ENCODE results near the gene SIRPD. TPM values are rescaled to one million over a fixed set of nuclear protein-coding genes. Genes with fewer than 3 reads are reported as not detected.
"Not testable (repeated sequence)": the region's sequence is repeated elsewhere in the genome, so short reads cannot be mapped to it uniquely, and the experiment has no call there.

The SIRPD gene
- total RNA-seq, 1 donor from 2014 or later, result 0.42 TPM

DNA sequence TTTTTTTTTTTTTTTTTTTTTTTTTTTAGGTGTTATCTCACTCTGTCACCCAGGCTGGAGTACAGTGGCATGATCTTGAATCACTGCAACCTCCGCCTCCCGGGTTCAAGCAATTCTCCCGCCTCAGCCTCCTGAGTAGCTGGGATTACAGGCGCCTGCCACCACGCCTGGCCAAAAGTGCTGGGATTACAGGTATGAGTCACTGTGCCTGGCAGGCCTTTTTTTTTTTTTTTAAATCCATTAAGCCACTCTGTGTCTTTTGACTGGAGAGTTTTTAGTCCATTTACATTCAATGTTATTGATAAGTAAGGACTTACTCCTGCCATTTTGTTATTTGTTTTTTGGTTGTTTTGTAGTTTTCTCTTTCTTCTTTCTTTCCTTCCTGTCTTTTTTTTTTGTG is 60.1 kb downstream of the SIRPD start:
- DNase-seq (ENCODE audit: low spot score), result not testable (repeated sequence)

DNA sequence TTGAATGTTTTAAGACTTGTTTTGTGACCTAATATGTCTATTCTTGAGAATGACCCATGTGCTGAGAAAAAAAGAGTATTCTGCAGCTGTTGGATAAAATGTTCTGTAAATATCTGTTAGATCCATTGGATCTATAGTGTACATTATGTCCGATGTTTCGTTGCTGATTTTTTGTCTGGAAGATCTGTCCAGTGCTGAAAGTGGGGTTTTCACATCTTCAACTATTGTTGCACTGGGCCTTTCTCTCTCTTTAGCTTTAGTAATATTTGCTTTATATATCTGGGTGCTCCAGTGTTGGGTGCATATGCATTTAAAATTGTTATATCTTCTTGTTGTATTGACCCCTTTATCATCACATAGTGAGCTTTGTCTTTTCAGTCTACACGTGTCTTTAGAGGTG is 60.6 kb downstream of the SIRPD start:
- DNase-seq (ENCODE audit: low spot score), result no peak

DNA sequence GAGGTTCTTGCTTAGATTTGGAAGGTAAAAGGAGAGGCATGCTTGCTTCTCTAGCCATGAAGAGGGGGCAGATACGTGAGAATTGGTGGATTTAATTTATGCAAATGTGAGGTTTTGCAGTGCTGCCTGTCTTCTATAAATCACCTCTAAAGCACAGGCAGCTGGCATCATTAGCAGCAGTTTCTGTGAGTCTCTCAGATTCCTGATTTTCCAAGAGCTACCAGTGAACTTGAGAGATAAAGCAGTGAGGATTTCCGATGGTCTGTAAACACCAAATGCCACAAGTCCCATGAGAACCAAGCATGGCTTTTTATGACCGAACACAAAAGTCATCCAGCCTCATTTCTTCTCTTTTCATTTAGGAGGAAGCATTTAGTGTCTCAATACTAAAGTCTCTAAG is 63.1 kb downstream of the SIRPD start:
- DNase-seq (ENCODE audit: low spot score), result no peak

DNA sequence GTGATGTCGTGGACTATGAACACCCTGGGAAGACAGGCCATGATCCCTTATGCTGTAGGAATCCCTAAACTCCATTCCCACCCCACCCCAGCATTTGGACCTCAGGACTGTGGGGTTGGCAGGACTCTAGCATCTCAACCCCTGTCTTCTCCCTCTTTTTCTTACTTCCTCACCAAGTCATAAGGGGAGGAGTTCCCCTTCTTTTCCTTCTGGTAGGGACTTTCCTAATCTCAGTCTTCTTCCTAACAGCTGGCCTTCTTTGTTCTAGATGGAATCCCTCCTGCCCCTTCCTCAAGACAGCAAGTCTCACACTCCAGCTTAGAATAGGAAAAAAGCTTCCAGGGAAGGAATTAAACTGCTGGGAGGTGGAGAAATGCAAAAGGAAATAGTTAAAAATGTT is 64.0 kb downstream of the SIRPD start:
- no peak for DNase-seq (ENCODE audit: low spot score)

DNA sequence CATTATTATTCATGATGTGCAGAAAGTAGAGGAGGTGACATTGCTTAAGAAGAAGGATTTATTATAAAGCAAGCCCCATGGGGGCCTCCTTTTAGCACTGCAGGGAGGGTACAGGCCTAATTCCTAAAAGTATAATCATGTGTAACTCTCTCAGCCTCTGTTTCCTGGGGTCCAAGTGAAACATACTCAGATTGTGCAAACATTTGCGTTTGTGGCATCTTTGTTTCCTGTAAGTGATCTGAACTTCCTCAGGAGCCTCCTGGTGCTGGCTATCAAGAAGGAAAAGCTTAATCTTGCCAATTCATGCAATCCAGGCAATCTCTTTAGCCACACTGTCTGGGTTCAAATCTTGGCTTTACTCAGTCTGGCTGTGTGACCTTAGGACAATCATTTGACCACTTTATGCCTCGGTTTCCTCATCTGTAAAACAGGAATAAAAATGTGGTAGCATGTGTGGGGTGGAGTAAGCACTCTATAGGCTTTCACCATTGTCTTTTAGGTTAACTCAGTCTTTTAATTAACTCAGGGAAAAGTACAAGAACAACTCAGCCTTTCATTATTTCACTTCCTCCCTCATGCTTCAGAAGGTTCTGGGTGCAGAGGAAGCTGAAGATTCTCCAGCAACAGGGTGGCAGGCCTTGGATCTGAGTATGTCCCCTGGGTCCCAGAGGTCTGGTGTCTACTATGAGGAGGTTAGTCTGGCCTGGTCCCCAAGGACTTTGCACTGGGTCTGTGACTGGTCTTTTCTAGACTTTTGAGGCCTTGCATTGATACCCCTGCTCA is 65.5 kb downstream of the SIRPD start:
- DNase-seq (ENCODE audit: low spot score), result no peak

DNA sequence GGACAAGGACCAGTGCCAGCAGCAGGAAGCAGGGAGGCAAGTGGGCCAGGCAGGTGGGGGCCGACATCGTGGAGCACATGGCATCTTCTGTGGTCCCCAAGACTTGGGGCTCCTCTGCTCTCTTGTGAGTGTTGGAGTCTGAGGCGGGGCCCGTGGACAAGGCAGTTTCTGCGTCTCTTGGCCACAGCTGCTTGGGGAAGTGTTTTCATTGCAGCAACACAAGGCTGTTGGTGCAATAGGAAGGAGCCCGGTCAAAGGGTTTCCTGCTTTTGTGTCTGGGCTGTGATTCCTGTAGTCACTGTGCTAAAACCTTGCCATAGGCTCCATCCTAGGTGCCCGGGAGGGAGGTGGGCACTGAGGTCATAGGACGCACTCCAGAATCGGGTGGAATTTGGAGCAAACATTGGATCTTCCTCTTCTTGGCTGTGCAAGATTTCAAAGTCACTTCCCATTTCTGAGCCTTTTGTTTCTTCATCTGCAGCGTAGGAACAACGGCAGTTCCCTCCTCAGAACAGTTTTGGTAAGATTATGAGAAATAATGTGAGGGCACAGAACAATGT is 66.1 kb downstream of the SIRPD start, which contains the start of gene SIRPB2:
Gene SIRPB2, minus strand, starts transcription at position 140 of the 560 bp plus-strand sequence. Its CDS starts 61 bp downstream, at position 79.
- no peak for DNase-seq (ENCODE audit: low spot score)

DNA sequence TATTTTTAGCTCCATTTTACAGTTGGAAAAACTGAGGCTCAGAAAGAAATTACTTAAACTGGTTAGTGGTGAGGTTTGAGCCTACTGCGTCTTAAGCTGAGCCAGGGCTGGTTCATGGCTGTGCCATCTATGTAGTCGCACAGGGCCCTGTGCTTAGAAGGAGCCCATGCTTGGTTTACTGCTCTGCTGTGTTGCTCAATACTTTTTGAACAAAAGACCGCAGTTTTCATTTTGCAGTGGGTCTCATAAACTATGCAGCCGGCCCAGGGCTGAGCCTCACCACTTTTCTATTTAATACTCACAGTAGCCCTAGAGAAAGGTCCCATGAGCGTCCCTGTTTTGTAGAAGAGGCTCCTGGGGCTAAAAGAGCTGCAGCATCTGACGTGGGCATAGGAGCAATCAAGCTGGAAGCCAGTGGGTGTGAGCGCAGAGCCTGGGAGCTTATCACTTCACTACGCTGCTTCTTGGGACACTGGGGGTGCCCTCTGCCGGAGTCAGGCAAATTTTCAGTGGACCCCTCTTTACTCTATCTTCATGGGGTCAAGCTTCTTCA is 66.8 kb downstream of the SIRPD start:
- DNase-seq (ENCODE audit: low spot score), result no peak

DNA sequence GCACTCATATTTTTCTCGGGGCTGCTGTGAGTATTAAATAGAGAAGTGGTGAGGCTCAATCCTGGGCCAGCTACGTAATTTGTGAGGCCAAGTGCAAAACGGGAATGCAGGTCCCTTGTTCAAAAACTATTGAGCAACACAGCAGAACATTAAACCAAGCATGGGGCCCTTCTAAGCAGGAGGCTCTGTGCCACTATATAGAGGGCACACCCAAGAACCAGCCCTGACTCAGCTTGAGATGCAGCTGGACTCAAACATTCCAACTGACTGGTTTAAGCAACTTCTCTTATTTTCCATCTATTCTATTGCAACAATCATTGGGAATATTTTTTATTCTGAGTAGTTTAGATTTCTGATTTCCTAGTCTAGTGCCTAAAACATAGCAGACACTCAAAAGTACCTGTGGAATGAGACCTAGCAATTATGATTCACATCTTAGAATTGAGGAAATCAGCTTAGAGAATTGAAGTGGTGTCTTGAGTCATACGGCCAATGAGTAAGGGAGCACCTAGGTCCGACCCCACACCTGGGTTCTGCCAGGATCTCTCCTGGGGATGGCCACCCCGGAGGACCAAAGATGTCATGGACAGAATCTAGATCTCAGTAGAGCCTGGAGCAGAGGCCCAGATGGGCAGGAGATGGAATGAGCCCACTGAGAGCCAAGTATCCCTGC is 67.6 kb downstream of the SIRPD start:
- no peak for DNase-seq (ENCODE audit: low spot score)

DNA sequence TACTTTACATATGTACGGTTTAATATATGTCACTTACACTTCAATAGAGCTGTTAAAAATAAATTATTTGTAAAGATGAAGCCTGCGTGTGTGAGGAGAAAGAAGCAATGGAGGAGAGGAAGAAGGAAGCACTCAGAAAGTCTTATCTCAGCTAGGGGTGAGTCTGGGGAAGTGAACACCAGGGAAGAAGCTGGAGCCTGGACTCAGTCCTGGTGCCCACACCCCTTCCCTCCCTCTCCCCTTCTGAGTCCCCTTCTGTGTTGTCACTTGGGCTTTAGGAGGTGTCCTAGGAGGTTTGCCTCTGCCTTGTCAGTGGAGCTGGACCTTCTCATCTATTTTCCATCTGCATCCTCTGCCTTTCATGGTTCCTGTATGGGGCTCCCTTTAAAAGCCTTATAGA is 68.2 kb downstream of the SIRPD start:
- DNase-seq (ENCODE audit: low spot score), result no peak

DNA sequence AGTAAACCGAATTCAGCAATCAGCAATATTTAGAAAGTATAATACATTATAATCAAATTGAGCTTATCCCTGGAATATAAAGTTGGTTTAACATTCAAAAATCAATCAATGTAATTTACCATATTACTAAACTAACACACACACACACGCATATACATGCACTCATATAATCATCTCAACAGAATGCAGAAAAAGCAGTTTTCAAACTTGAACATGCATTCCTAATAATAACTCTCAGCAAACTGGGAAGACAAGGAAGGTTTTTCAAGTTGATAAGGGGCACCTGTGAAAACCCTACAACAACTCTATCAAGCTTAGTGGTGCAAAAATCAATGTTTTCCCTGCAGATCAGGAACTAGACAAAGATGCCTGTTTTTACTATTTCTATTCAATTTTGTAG is 70.9 kb downstream of the SIRPD start:
- DNase-seq (ENCODE audit: low spot score), result no peak

DNA sequence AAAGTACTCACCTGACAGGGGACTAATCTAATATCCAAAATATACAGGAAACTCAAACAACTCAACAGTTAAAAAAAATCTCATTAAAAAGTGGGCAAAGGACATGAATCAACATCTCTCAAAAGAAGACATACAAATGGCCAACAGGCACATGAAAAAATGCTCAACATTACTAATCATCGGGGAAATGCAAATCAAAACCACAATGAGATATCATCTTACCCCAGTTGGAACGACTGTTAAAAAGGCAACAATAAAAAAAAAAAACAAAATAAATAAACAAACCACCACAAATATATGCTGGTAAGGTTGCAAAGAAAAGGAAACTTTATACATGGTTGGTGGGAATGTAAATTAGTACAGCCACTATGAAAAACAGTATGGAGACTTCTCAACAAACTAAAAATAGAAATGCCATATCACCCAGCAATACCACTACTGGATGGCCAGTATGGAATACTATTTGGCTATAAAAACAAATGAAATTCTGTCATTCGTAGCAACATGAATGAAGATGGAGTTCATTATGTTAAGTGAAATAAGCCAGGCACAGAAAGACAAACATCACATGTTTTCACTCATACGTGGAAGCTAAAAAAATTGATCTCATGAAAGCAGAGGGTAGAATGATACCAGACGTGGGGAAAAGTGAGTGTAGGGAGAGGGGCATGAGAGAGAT is 72.9 kb downstream of the SIRPD start:
- no peak for DNase-seq (ENCODE audit: low spot score)

Other genes starting within 250 kb of the SIRPD start
- gene SDCBP2, start 228.6 kb downstream of the SIRPD start, total RNA-seq, result 7.2 TPM
- gene FKBP1A, start 164.7 kb downstream of the SIRPD start, total RNA-seq, result 384 TPM
- gene NSFL1C, start 90.9 kb downstream of the SIRPD start, total RNA-seq, result 78.6 TPM
- gene SIRPB2, start 66.3 kb downstream of the SIRPD start, total RNA-seq, result 25.5 TPM
- 7.6 TPM for gene SIRPB1, start 62.3 kb upstream of the SIRPD start, total RNA-seq
- gene SIRPG, start 100.1 kb upstream of the SIRPD start, total RNA-seq, result not detected